Hepatocyte (in vitro differentiated cells): ENCODE measurements around the gene RBMS1. TPM values are rescaled to one million over a fixed set of nuclear protein-coding genes. Genes with fewer than 3 reads are reported as not detected.

Source experiments
- DNase-seq: peaks from one replicate; pipeline ENCODE4 v3.0.0-alpha.2; 2016; ENCODE audit warnings: low spot score
- H2AFZ ChIP-seq: fragments of 200-600 bp; sonication (generic); 2 replicates; pipeline ENCODE4 v1.6.0; 2016; ENCODE audit warnings: antibody characterized with exemption, mild to moderate bottlenecking
- H3K27ac ChIP-seq: fragments of 200-600 bp; sonication (generic); 2 replicates; pipeline ENCODE4 v1.5.1; 2016; ENCODE audit warnings: mild to moderate bottlenecking
- H3K27me3 ChIP-seq: fragments of 200-600 bp; sonication (generic); 2 replicates; pipeline ENCODE4 v1.6.1; 2016
- H3K36me3 ChIP-seq: fragments of 200-600 bp; sonication (generic); replicated peaks from 2 replicates; pipeline ENCODE4 v1.5.1; 2016; ENCODE audit warnings: low read depth; ENCODE audit not compliant: insufficient read depth
- H3K4me1 ChIP-seq: fragments of 200-600 bp; sonication (generic); 2 replicates; pipeline ENCODE4 v1.5.1; 2016; ENCODE audit warnings: mild to moderate bottlenecking, moderate library complexity; ENCODE audit not compliant: insufficient read depth
- H3K4me2 ChIP-seq: fragments of 200-600 bp; sonication (generic); 2 replicates; pipeline ENCODE4 v1.6.0; 2016
- H3K4me3 ChIP-seq: fragments of 200-600 bp; sonication (generic); 2 replicates; pipeline ENCODE4 v1.5.1; 2016; ENCODE audit warnings: mild to moderate bottlenecking
- H3K79me2 ChIP-seq: fragments of 200-600 bp; sonication (generic); 2 replicates; pipeline ENCODE4 v1.6.0; 2017; ENCODE audit warnings: mild to moderate bottlenecking
- H3K9me2 ChIP-seq: fragments of 200-600 bp; sonication (generic); replicated peaks from 2 replicates; pipeline ENCODE4 v1.6.0; 2017; ENCODE audit warnings: mild to moderate bottlenecking; ENCODE audit not compliant: insufficient read depth
- H3K9me3 ChIP-seq: fragments of 200-600 bp; sonication (generic); 2 replicates; pipeline ENCODE4 v1.5.1; 2016; ENCODE audit warnings: low read depth, mild to moderate bottlenecking
- H4K20me1 ChIP-seq: fragments of 200-600 bp; sonication (generic); 2 replicates; pipeline ENCODE4 v1.6.0; 2016; ENCODE audit warnings: mild to moderate bottlenecking; ENCODE audit not compliant: insufficient read depth, poor library complexity, severe bottlenecking
- CTCF ChIP-seq: fragments of 200-600 bp; sonication (generic); IDR thresholded peaks from 2 replicates; pipeline ENCODE4 v1.5.1; 2016; ENCODE audit warnings: antibody characterized with exemption, mild to moderate bottlenecking; ENCODE audit not compliant: poor library complexity
- EZH2phosphoT487 ChIP-seq: fragments of 200-600 bp; sonication (generic); IDR thresholded peaks from one replicate; pipeline ENCODE4 v1.6.1; 2018; ENCODE audit warnings: antibody characterized with exemption, mild to moderate bottlenecking, low read depth, moderate library complexity; ENCODE audit not compliant: unreplicated experiment, severe bottlenecking
- WGBS: methylation state at CpG from one replicate; pipeline ENCODE4 v1.1.6; 2016; ENCODE audit warnings: low lambda C conversion rate; ENCODE audit errors: missing lambda C conversion rate; 5-methylcytosine and 5-hydroxymethylcytosine counted together
- polyA plus RNA-seq: library from polyadenylated mRNA; unstranded; fragments of >200 nt; fragmentation: Nextera tagmentation; extraction: Ambion mirVana; gene quantifications from 2 replicates; pipeline ENCODE4 v1.2.1, GENCODE V29; 2016
- total RNA-seq: library from RNA; depleted of rRNA; stranded (reverse); fragments of >200 nt; gene quantifications from 2 replicates; pipeline ENCODE4 v1.2.3, GENCODE V29; 2014

Gene RBMS1
- total and polyA plus RNA-seq, 2 experiments from 2014 or later: 87.9 to 103 TPM

GRCh38 chr2:160222546-160223283 lies 270.9 kb downstream of the RBMS1 start:
- 69% methylated on average over 7 of the region's 7 CpGs for WGBS
- H3K79me2 ChIP-seq: no peaks in the 10 kb centered on the region
- peak overlapping the region; percentile 95 for H3K27ac ChIP-seq
- H3K4me1 ChIP-seq: peaks cover 66% of the 10 kb centered on the region
- H3K4me3 ChIP-seq: no peak overlapping the region
- TF ChIP-seq EZH2phosphoT487 (no peak), CTCF (no peak)
- no peaks in the 10 kb centered on the region for H3K36me3 ChIP-seq
- no peak overlapping the region for H2AFZ ChIP-seq
- no peaks in the 10 kb centered on the region for H3K9me2 ChIP-seq
- H3K4me2 ChIP-seq: peak overlapping the region; percentile 56
- DNase-seq: peak; percentile 74
- H4K20me1 ChIP-seq: no peaks in the 10 kb centered on the region
- H3K9me3 ChIP-seq: no peaks in the 10 kb centered on the region
- no peaks in the 10 kb centered on the region for H3K27me3 ChIP-seq
